Measurements from ENCODE around the gene LSP1.

LSP1 gene

DNA sequence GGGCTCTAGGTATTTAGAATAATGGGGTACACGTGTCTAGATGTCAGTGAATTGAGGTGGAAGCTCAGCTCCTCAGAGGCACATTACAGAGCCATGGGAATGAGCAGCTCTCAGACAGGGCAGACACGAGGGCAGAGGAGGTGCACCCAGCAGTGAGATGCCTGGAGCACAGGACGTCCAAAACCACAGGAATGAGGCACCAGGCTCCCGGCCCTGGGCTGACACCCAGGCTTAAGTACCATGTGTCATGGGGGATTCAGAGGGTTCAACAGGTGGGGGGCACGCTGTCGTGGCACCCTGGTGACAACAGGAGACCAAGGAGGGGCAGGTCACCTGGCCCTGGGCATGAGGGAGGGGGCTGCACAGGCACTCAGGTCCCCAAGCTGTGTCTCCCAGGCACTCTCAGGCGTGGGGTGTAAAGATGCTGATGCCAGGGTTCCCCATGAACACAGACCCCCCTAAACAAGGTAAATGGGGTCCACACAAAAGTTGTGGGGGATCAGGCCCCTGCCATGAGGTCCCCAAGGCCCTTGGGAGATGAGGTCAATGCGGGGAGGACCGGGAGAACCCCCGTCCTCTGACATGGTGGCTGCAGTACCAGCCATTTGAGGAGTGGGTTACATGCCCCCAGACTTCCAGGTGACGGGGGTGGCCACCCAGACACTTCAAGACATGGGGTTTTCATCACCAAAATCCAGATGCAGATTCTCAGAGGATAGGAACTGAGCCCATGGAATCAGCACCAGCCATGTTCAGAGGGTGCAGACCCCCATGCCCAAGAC is 23.7 kb upstream of the LSP1 start:
- no peak for DNase-seq
- no peak for TF ChIP-seq POLR2A (IDR thresholded peaks at IDR 0.05; ENCODE audit: low read length)

- DNase-seq = no peak
- no peak for TF ChIP-seq GATA1 (IDR thresholded peaks at IDR 0.05; ENCODE audit: low read depth, low read length)
- no peak for TF ChIP-seq POLR2A (IDR thresholded peaks at IDR 0.05; ENCODE audit: low read length)
These were observed 22.9 kb upstream of the LSP1 start for GRCh38 chr11:1830004-1830321.

GRCh38 chr11:1830322-1831223 is 22.3 kb upstream of the LSP1 start:
- TF ChIP-seq POLR2A (IDR thresholded peaks at IDR 0.05; ENCODE audit: low read length) (no peak), GATA1 (IDR thresholded peaks at IDR 0.05; ENCODE audit: low read depth, low read length) (no peak)

GRCh38 chr11:1831338-1832210 is 21.3 kb upstream of the LSP1 start:
- DNase-seq = no peak

More at GRCh38 chr11:1830322-1831223, 22.3 kb upstream of the LSP1 start:
- DNase-seq = no peak

GRCh38 chr11:1832211-1832919 is 20.5 kb upstream of the LSP1 start:
- peak; percentile 34 to 66 for DNase-seq
- TF ChIP-seq POLR2A (IDR thresholded peaks at IDR 0.05; ENCODE audit: low read length) (no peak), GATA1 (IDR thresholded peaks at IDR 0.05; ENCODE audit: low read depth, low read length) (no peak)

More at GRCh38 chr11:1831338-1832210, 21.3 kb upstream of the LSP1 start:
- no peak for TF ChIP-seq POLR2A (IDR thresholded peaks at IDR 0.05; ENCODE audit: low read length)
- TF ChIP-seq GATA1 (IDR thresholded peaks at IDR 0.05; ENCODE audit: low read depth, low read length) = no peak

GRCh38 chr11:1832920-1833295 is 20.0 kb upstream of the LSP1 start:
- no peak for TF ChIP-seq POLR2A (IDR thresholded peaks at IDR 0.05; ENCODE audit: low read length)
- no peak for TF ChIP-seq GATA1 (IDR thresholded peaks at IDR 0.05; ENCODE audit: low read depth, low read length)
- no peak for DNase-seq

GRCh38 chr11:1834062-1834610 is 18.7 kb upstream of the LSP1 start:
- TF ChIP-seq POLR2A (IDR thresholded peaks at IDR 0.05; ENCODE audit: low read length) = no peak
- no peak for DNase-seq

DNA sequence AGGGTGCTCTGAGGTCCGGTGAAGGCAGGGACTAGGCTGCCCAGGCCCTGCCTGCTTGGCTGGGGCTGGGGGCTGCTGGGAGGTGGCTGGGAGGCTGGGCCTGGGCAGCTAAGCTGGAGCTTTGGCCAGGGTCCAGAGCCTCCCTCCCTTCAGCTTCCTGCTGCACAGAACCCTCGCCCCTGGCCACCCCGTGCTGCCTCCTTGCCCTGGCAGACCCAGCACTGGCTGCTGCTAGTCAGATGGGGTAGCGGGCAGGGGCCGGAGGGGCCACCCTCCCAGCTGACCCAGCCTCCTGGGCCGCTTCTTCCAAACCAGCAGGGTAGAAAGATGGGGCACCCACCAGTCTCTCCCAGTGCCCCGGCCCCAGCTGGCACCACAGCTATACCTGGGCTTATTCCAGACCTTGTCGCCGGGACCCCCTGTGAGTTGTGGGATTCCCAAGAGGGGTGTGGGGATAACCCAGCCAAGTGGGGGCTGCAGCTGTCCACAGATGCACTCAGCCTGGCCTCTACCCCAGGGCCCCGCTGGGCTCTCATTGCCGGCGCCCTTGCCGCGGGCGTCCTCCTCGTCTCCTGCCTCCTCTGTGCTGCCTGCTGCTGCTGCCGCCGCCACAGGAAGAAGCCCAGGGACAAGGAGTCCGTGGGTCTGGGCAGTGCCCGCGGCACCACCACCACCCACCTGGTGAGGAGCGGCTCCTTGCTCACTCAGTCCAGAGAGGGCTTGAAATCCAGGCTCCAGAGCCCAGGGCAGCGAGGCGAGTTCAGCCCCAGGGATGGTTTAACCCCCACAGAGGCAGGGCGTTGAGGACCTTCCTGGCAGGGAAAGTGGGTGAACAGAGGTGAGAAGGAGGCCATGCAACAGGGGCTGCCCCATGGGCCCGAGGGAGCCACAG is 17.9 kb upstream of the LSP1 start, which contains the start of gene SYT8:
SYT8 (plus strand) TSS at position 212 of the 892 bp plus-strand sequence; CDS start at position 328, 116 bp downstream.
- DNase-seq = no peak
- TF ChIP-seq GATA1 (IDR thresholded peaks at IDR 0.05; ENCODE audit: low read depth, low read length) (no peak), POLR2A (IDR thresholded peaks at IDR 0.05; ENCODE audit: low read length) (no peak)

GRCh38 chr11:1835671-1836010 is 17.2 kb upstream of the LSP1 start:
- TF ChIP-seq POLR2A (IDR thresholded peaks at IDR 0.05; ENCODE audit: low read length) (no peak), GATA1 (IDR thresholded peaks at IDR 0.05; ENCODE audit: low read depth, low read length) (no peak)
- DNase-seq = no peak

- no peak for DNase-seq
- TF ChIP-seq GATA1 (IDR thresholded peaks at IDR 0.05; ENCODE audit: low read depth, low read length) (no peak), POLR2A (IDR thresholded peaks at IDR 0.05; ENCODE audit: low read length) (no peak)
These were observed 16.6 kb upstream of the LSP1 start for GRCh38 chr11:1836011-1836945.
